Epithelial cell of esophagus (primary cell): ENCODE measurements around the gene TAOK1.
"Not testable (repeated sequence)": the region's sequence is repeated elsewhere in the genome, so short reads cannot be mapped to it uniquely, and the experiment has no call there.

Source experiments
- DNase-seq: peaks from one replicate; pipeline ENCODE4 v3.0.0; 2010; ENCODE audit warnings: low read depth
- H3K4me3 ChIP-seq: 2 replicates; pipeline ENCODE4 v1.5.1; 2011; ENCODE audit warnings: mild to moderate bottlenecking, low read length, control low read depth
- TF ChIP-seq, protein P1 (sequence below): IDR thresholded peaks from 2 replicates; pipeline ENCODE4 v1.5.1; 2011; ENCODE audit warnings: low read depth, mild to moderate bottlenecking, low read length, control low read depth, inconsistent platforms; ENCODE audit not compliant: insufficient read depth; ENCODE audit errors: missing control alignments

TAOK1 gene

GRCh38 chr17:29557085-29557738 lies 167.0 kb downstream of the TAOK1 start:
- TF ChIP-seq, protein P1, sequence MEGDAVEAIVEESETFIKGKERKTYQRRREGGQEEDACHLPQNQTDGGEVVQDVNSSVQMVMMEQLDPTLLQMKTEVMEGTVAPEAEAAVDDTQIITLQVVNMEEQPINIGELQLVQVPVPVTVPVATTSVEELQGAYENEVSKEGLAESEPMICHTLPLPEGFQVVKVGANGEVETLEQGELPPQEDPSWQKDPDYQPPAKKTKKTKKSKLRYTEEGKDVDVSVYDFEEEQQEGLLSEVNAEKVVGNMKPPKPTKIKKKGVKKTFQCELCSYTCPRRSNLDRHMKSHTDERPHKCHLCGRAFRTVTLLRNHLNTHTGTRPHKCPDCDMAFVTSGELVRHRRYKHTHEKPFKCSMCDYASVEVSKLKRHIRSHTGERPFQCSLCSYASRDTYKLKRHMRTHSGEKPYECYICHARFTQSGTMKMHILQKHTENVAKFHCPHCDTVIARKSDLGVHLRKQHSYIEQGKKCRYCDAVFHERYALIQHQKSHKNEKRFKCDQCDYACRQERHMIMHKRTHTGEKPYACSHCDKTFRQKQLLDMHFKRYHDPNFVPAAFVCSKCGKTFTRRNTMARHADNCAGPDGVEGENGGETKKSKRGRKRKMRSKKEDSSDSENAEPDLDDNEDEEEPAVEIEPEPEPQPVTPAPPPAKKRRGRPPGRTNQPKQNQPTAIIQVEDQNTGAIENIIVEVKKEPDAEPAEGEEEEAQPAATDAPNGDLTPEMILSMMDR, result no peak
- no peak overlapping the region for H3K4me3 ChIP-seq
- peak; percentile 50 for DNase-seq

DNA sequence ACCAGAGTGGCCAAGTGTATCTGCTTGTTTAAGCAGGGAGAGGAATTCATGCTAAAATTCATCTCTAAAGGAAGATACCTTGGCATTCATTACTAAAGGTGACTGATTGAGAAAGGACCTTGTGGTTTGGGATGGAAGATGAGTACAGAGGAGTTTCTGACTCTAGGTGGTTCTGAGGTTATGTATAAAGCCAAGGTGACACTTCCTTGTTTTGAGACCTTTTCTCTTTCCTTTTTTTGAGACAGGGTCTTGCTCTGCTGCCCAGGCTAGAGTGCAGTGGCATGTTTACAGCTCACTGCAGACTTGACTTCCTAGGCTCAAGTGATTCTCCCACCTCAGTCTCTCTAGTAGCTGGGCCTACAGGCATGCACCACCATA lies 167.6 kb downstream of the TAOK1 start:
- TF ChIP-seq, protein P1, result no peak
- DNase-seq, result no peak
- H3K4me3 ChIP-seq, result no peak overlapping the region

DNA sequence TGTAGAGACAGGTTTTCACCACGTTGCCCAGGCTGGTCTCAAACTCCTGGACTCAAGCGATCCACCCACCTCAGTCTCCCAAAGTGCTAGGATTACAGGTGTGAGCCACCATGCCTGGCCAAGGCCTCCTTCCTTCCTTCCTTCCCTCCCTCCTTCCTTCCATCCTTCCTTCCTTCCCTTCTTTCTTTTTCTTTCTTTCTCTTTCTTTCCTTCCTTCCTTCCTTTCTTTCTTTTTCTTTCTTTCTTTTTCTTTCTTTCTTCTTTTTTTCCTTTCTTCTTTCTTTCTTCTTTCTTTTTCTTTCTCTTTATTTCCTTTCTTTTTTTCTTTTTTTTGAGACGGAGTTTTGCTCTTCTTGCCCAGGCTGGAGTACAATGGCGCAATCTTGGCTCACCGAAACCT lies 168.0 kb downstream of the TAOK1 start:
- DNase-seq, result not testable (repeated sequence)

DNA sequence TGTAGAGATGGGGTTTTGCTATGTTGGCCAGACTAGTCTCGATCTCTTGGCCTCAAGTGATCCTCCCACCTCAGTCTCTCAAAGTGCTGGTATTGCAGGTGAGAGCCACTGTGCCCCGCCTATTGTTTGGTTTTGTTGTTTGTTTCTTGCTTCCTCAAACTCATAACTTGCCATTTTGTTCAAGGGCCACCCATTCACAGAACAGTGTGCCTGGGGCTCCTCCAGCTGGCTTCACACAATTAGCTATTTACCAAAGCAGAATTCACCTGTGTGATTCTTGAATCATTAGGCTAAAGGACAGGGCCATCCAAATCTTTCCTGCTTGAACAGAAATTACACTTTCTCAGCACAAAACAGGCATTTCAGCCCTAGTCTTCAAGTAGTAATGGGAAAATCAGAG lies 169.5 kb downstream of the TAOK1 start:
- TF ChIP-seq, protein P1, result no peak
- no peak for DNase-seq
- no peak overlapping the region for H3K4me3 ChIP-seq

More for the DNA sequence above, 168.0 kb downstream of the TAOK1 start:
- H3K4me3 ChIP-seq, result not testable (repeated sequence)

DNA sequence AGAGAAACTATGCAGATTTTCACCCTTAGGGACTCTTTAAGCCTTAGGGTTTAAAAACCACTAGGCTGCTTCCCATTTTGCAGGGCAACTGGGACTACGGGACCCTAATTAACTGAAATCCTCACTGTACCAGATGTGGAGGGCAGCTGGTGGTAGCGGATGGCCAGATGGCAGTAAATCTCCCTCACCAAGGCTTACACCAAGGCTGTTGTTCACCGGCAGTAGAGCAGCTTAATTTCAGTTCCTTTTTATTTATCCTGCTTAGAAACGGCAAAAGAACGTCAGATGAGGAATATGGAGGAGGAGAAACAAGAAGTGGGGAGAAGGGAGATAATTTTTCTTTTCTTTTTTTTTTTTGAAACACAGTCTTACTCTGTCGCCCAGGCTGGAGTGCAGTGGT lies 170.2 kb downstream of the TAOK1 start:
- no peak for DNase-seq
- H3K4me3 ChIP-seq, result no peak overlapping the region
- TF ChIP-seq, protein P1, result no peak

DNA sequence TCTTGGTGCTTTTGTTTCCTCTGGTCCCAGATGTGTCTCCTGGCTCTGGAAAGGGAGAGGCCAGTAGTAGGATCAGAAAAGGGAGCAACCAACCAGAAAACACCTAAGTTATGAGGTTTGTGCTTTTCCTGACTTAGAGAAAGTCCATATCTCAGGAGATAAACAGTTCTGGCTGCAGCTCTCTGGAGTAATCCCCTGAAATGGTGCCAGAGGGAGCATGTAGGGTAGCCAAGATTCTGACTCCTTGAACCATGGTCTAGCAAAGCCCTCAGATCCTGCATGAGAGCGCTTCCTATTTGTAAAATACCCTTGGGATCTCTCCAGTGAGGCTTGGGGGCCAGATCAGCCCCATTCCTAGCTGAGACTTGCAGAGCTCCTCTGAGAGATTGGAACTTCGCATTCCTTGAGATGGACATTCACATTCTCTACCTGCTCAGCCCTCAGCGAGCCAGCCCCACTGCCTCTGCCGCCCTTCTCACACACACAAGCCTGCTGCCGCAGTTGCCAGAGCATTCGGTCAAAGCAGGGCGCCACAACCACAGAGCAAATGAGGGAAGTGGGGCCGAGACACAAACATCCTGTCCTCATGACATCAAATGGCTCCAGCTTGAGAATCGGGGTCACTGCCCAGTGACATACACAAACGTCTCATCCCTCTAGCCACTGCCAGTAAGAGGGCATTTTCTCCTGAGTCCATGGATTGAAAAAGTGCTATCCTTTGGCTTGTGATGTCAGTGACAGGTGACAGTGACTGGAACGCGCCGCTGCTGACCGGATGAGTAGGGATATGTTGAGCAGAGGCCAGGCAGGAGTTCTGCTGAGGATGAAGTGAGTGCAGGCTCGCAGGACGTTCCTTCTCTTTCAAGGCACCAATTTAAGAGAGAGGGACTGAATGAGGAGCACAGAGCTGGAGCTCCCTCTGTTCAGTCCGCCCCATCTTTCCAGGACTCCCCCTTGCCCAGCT lies 171.7 kb downstream of the TAOK1 start:
- TF ChIP-seq, protein P1, result no peak
- DNase-seq, result no peak
- no peak overlapping the region for H3K4me3 ChIP-seq

DNA sequence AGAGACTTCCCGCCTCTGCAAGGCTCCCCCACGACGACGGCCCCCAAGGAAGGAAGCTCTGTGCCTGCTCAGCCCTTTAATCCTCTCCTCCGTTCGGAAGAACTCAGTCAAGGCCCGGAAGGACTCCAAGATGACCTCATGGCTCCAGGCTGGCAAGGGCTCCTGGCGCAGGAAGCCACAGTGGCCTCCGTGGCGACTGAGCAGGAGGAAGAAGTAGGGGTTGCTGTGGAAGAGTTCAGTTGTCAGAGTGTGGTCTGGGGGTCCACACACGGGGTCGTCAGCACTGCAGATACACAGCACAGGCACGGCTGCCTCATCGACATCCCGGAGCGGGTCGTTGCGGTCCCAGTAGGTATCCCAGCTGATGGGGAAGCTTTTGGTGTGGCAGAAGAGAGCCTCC lies 172.5 kb downstream of the TAOK1 start:
- DNase-seq, result no peak
- no peak overlapping the region for H3K4me3 ChIP-seq
- TF ChIP-seq, protein P1, result no peak
